Measurements from ENCODE around the gene COG1. TPM values are rescaled to one million over a fixed set of nuclear protein-coding genes. Genes with fewer than 3 reads are reported as not detected.

COG1 gene
- total and polyA plus RNA-seq, 2 of the 8 experiments (the other 6 are each of a cell fraction or from before 2014, with no cell fraction given): 11.0 to 19.5 TPM

GRCh38 chr17:73179387-73179786, 13.5 kb upstream of the COG1 start (continued):
- no peak for TF ChIP-seq CEBPB (IDR thresholded peaks at IDR 0.05; ENCODE audit: low read depth, low read length)
